Nephron (organoid): ENCODE data around the gene GALE.
A peak's percentile ranks its signal among the peaks of the same experiment; 100 is the strongest.

Source experiments
- H3K27ac Mint-ChIP-seq, 3 experiments: 2 replicates each; pipeline ENCODE4 v1.8.0; 2020; ENCODE audit warnings: mixed read lengths in 3 of 3, mild to moderate bottlenecking in 2 of 3, moderate library complexity in 1 of 3
- H3K27me3 Mint-ChIP-seq: 2 replicates; pipeline ENCODE4 v1.8.0; 2021; ENCODE audit warnings: low read depth, mild to moderate bottlenecking, moderate library complexity, mixed read lengths
- H3K36me3 Mint-ChIP-seq: 2 replicates; pipeline ENCODE4 v1.8.0; 2020; ENCODE audit warnings: low read depth, mixed read lengths
- H3K4me1 Mint-ChIP-seq: 2 replicates; pipeline ENCODE4 v1.8.0; 2020; ENCODE audit warnings: mixed read lengths
- H3K4me3 Mint-ChIP-seq, 3 experiments: 2 replicates each; pipeline ENCODE4 v1.8.0; 2020; ENCODE audit warnings: mild to moderate bottlenecking in 3 of 3, mixed read lengths in 3 of 3, moderate library complexity in 2 of 3
- H3K9me3 Mint-ChIP-seq: 2 replicates; pipeline ENCODE4 v1.8.0; 2020; ENCODE audit warnings: mixed read lengths
- CTCF ChIP-seq, 3 experiments: fragments of 200-600 bp; sonication (generic); IDR thresholded peaks; one replicate each; pipeline ENCODE4 v1.5.0; 2021; ENCODE audit warnings: antibody characterized with exemption in 3 of 3; ENCODE audit not compliant: unreplicated experiment in 3 of 3

Gene GALE

GRCh38 chr1:23825076-23825761, 24.7 kb upstream of the GALE start, which contains the start of gene HMGCL:
Gene HMGCL, minus strand, starts transcription at chr1:23825429. Its CDS starts 14 bp downstream, at chr1:23825415.
- peaks cover 11% of the 10 kb centered on the region for H3K4me1 Mint-ChIP-seq

GRCh38 chr1:23824711-23825075, 24.1 kb upstream of the GALE start:
- Mint-ChIP-seq H3K27ac (peak overlapping the region; percentile 96 to 98 (median 96)), H3K4me1 (peaks cover 11% of the 10 kb centered on the region), H3K36me3 (no peaks in the 10 kb centered on the region), H3K4me3 (peak overlapping the region; percentile 96 to 100 (median 99)), H3K9me3 (no peaks in the 10 kb centered on the region), H3K27me3 (no peaks in the 10 kb centered on the region)
- no peak for TF ChIP-seq CTCF (IDR thresholded peaks at IDR 0.05; ENCODE audit: unreplicated experiment in 3 of 3)

More at GRCh38 chr1:23825076-23825761, 24.7 kb upstream of the GALE start, which contains the start of gene HMGCL:
- Mint-ChIP-seq H3K4me3 (peak within 1 kb of the TSS; percentile 96 to 100 (median 99)), H3K9me3 (no peaks in the 10 kb centered on the region), H3K27ac (peak within 1 kb of the TSS; percentile 96 to 98 (median 96)), H3K36me3 (no peaks in the 10 kb centered on the region), H3K27me3 (no peaks in the 10 kb centered on the region)
- no peak for TF ChIP-seq CTCF (IDR thresholded peaks at IDR 0.05; ENCODE audit: unreplicated experiment in 3 of 3)

GRCh38 chr1:23823767-23824166, 23.2 kb upstream of the GALE start:
- TF ChIP-seq CTCF (IDR thresholded peaks at IDR 0.05; ENCODE audit: unreplicated experiment in 3 of 3): no peak
- H3K4me1 Mint-ChIP-seq: peaks cover 11% of the 10 kb centered on the region
- no peaks in the 10 kb centered on the region for H3K9me3 Mint-ChIP-seq

GRCh38 chr1:23817633-23818032, 17.1 kb upstream of the GALE start:
- Mint-ChIP-seq H3K4me3 (no peak overlapping the region), H3K36me3 (peaks cover 20% of the 10 kb centered on the region), H3K9me3 (no peaks in the 10 kb centered on the region), H3K27ac (no peak overlapping the region), H3K4me1 (no peaks in the 10 kb centered on the region), H3K27me3 (no peaks in the 10 kb centered on the region)
- no peak for TF ChIP-seq CTCF (IDR thresholded peaks at IDR 0.05; ENCODE audit: unreplicated experiment in 3 of 3)

More at GRCh38 chr1:23823767-23824166, 23.2 kb upstream of the GALE start:
- Mint-ChIP-seq H3K27me3 (no peaks in the 10 kb centered on the region), H3K4me3 (peak overlapping the region; percentile 96 to 100 (median 99)), H3K27ac (peak overlapping the region in 2 of 3 experiments; percentile 96 to 98), H3K36me3 (no peaks in the 10 kb centered on the region)

- no peaks in the 10 kb centered on the region for H3K27me3 Mint-ChIP-seq
These were observed 16.4 kb upstream of the GALE start for GRCh38 chr1:23816906-23817305.

More at GRCh38 chr1:23816906-23817305, 16.4 kb upstream of the GALE start:
- no peaks in the 10 kb centered on the region for H3K4me1 Mint-ChIP-seq
- H3K4me3 Mint-ChIP-seq: no peak overlapping the region
- no peak for TF ChIP-seq CTCF (IDR thresholded peaks at IDR 0.05; ENCODE audit: unreplicated experiment in 3 of 3)
- H3K27ac Mint-ChIP-seq: no peak overlapping the region
- no peaks in the 10 kb centered on the region for H3K9me3 Mint-ChIP-seq
- peaks cover 27% of the 10 kb centered on the region for H3K36me3 Mint-ChIP-seq
